HG03159 (cell line): Measurements from ENCODE around the gene COPB2.
A peak's percentile ranks its signal among the peaks of the same experiment; 100 is the strongest.
"Not testable (repeated sequence)": the region's sequence is repeated elsewhere in the genome, so short reads cannot be mapped to it uniquely, and the experiment has no call there.

Experiments used
- ATAC-seq: cut with Tn5 transposase; IDR thresholded peaks from one replicate; pipeline ENCODE4 v1.9.1; 2021; ENCODE audit warnings: mild to moderate bottlenecking, moderate library complexity; ENCODE audit not compliant: unreplicated experiment

COPB2 gene

DNA sequence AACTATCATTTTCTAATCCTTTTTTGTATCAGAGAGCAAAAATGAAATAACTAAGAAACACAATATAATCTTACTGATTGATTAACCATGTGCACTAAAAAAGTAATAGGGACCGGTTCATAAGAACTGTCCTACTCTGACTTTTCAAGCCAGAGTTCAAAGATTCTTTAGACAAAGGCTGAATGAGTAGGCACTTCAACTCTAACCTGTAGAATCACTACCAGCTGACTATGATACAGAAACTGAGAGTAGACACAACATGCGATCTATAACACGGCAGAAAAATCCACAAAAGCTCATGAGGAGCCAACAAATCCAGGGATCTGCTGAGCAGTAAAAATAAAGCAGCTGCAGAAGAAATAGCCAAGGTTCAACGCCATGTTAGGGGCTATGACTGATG is 8.9 kb downstream of the COPB2 start:
- no peak for ATAC-seq

GRCh38 chr3:139378587-139379241 is 10.7 kb downstream of the COPB2 start:
- ATAC-seq: no peak

DNA sequence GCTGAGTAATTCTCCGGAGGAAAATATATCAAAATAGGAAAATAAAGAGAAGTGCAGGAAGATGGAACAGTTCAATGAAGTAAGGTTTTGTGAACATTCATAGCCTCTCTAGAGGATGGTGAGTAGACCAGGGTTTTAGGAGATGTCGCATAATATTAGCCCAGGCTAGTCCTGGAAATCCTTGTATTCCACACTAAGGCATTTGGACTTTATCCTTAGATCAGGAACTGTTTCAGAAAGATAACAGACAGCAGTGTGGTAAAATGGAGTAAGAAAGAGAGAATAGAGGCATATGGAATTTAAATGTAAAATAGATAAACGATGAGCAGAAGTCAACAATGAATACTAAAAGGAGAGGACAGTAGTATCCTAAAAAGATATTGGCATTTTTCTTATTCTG is 12.1 kb downstream of the COPB2 start:
- no peak for ATAC-seq

GRCh38 chr3:139374099-139374498 is 15.3 kb downstream of the COPB2 start:
- ATAC-seq: no peak

DNA sequence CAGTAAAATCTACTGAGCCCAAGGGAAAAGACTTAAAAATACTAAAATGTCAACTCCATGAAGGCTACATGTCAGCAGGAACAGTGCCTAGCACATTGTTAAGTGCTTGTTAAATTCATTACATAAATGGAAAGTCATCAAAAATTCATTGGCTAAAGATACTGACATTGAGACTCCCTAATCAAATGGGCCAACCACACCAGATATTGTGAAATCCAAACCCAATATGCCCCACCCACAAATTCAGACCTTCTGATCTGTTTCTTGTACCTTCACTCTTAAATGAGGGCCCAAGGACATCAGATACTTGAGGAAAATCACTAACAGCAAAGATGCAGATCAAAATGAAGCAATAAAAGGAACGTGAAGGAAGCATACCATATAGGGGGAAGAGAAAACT is 24.9 kb downstream of the COPB2 start:
- no peak for ATAC-seq

GRCh38 chr3:139361276-139361675 is 28.2 kb downstream of the COPB2 start:
- no peak for ATAC-seq

GRCh38 chr3:139358841-139359562 is 30.4 kb downstream of the COPB2 start:
- ATAC-seq: no peak

DNA sequence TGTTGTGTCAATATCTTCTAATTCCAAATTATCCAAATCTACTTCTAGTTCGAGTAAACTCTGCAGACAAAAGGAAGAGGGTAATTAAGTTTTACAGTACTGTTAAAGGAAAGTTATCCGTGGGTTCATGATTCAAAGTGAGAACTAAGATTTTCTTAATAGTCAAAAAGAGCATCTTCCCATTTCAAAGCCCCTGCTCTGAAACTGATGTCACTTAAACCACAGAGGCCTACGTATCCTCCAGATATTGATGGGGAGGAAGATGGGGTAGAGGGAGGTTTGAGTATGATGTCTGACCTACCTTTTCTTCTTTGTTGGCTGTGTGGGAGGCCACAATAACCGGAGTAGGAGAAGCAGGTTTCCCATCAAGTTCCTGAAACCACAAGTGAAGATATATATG is 31.5 kb downstream of the COPB2 start:
- no peak for ATAC-seq

- no peak for ATAC-seq
Observed at GRCh38 chr3:139355891-139356290, 33.6 kb downstream of the COPB2 start.

- ATAC-seq: no peak
Observed at GRCh38 chr3:139355476-139355875, 34.0 kb downstream of the COPB2 start.

DNA sequence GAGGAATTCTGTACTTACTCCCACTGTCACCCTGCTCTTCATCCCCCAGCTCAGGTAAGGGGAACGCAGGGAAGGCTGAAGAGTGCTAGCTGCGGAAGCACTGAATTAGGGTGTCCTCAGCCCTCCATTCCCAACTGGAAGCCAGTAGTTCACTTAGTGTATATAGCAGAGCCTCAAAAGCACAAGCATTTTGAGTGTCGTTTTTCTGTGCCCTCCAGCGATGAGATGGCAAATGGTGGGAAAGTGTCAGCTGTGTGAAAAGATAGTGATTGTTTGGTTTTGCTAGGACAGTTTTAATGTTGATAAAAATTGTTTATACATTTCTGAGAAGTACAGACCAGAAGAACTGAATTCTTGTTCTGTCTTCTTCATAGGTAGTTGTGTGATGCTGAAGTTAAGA is 34.8 kb downstream of the COPB2 start:
- ATAC-seq: no peak

DNA sequence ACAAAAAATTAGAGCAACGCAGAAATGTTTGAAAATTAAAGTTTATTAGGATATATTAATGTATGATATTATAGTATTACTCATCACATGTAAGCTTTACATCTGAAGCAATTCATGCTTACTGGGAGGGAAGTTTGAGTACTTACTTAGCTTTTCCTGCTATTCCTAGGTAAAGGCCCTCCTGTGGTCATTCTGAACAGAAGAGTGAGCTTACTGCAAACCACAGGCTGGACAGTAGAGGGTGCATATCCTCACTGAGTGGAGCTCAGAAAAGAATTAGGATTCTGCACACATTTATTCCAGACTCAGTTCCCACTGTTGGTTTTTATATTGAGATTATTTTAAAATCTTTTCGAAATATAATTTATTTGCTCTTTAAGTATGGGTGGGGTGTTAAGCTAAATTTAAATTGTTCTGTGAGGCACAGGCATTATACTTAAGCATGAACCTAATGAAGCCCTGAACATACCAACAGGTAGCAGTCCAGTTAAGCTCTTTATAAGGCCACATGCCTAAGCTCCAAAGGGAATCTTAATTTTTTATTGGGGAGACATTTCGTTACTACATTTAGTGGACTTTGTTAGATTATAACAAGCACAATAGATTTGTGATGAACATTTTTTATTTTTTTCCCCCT is 35.4 kb downstream of the COPB2 start:
- ATAC-seq: peak; percentile 56

DNA sequence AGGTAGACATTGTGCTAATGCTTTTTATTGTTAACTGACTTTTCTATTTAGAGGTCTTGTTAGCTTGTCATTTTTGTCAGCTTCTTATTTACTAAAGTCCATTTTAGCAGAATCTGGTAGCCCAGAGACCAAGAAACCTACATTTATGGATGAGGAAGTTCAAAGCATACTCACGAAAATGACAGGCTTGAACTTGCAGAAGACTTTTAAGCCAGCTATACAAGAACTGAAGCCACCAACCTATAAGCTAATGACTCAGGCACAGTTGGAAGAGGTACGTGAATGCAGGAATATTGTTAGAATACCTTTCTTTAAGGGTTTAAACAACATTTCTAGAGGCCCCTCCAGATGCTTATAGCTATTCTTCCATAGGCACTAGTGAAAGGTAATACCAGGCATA is 42.7 kb downstream of the COPB2 start:
- no peak for ATAC-seq

GRCh38 chr3:139343895-139344856 is 45.3 kb downstream of the COPB2 start, which contains the start of gene MRPS22:
Gene MRPS22 (plus strand): TSS chr3:139344020. CDS start chr3:139344027, 7 bp downstream.
- peak; percentile 99 for ATAC-seq

DNA sequence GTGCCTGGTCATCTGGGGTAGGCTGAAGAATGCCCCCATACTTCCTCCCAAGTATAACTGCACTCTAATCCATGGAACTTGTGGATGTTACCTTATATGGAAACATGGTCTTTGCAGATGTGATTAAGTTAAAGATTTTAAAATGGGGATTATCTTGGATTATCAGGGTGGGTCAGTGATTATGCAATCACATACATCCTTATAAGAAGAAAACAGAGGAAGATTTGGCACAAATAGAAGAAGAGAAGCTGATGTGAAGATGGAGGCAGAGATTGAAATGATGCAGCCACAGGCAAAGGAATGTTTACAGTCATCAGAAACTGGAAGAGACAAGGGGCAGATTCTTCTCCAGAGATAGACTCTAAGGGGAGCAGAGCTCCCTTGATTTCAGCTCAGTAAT is 47.4 kb downstream of the COPB2 start:
- ATAC-seq: no peak

DNA sequence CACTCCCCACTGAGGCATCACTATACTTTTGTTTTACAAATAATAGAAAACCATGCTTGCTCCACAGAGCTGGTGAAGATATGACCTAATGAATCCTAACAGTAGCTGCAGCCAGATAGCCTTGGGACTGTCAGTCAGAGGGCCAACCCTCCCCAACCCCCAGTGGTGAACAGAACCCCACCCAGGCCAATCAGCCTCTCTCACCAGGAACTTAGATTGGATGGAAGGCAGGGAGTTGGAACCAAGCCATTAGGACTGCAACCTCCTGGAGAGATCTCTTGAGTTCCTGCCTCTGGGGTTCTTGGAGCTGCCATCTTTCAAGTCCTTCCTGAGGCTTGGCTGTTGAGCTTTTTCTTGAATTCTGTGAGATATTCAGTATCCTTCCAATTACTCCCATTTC is 48.7 kb downstream of the COPB2 start:
- no peak for ATAC-seq

DNA sequence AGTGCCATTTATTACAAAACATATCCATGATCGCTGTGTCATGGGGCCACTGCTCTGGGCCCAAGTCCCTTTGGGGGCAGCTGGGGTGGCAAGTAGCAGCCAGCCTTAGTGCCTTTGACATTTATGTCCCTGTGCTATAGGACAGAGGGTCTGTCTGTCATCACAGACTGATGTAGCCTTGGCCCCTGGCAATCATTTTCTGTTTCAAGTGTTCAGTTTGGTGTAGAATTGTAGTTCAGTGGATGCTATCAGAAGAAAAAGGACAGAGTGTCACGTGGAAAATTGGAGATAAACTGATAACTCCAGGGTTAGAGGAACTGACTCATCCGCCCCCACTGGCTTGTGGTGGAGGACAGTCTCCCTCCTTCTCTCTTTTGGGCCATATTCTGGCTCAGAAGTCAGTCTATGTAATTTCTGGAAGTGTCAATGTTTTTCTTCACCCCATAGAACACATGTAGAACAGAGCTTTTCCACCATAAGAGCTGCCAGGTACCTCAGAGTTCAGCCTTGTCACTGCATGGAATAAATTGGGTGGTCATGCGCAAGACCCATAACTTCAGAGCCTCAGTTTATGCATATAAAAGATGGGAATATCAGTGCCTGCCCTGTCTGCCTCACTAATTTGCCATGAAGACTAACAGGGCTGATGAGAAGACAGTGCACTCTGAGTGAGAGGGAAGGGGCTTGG is 50.1 kb downstream of the COPB2 start:
- ATAC-seq: no peak

DNA sequence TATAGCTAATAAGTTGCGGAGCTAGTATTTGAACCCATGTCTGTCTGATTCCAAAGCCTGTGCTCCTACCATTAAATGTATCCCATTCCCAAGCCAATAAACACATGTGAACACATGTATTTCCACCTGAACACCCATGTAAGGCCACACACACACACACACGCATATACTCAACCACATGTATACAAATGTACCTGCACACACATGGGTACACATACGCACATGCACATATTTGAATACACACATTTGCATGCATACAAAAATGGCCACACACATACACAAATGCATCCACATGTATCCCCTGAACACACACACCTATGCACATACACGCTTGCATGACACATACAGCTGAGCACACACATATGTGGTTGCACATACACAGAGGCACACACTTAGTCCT is 51.0 kb downstream of the COPB2 start:
- ATAC-seq: no peak

GRCh38 chr3:139334675-139335074 is 54.8 kb downstream of the COPB2 start:
- ATAC-seq: not testable (repeated sequence)

DNA sequence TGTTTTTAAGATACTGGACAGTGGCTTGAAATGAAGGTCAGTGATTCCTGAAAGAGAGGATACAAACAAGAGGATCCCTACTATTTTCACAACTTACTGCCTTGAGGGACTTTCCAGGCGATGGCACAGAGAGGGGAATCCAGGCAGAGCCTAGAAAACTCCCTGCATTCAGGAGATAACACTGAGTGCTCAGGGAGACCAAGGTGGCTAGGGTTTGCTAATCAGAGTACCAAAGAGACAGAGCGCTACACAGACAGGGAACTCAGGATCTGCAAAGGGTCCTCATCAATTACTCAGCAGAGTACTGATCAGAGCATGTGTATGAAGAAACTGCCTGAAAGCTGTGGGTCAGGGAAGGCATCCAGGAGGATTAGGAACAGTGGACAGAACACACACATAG is 57.4 kb downstream of the COPB2 start:
- ATAC-seq: no peak
